ENCODE results near the gene INPP5D. TPM values are rescaled to one million over a fixed set of nuclear protein-coding genes. Genes with fewer than 3 reads are reported as not detected.
"Not testable (repeated sequence)": the region's sequence is repeated elsewhere in the genome, so short reads cannot be mapped to it uniquely, and the experiment has no call there.

The INPP5D gene
- total RNA-seq, 2 donors from 2014 or later: 6.5 to 7.1 TPM

DNA sequence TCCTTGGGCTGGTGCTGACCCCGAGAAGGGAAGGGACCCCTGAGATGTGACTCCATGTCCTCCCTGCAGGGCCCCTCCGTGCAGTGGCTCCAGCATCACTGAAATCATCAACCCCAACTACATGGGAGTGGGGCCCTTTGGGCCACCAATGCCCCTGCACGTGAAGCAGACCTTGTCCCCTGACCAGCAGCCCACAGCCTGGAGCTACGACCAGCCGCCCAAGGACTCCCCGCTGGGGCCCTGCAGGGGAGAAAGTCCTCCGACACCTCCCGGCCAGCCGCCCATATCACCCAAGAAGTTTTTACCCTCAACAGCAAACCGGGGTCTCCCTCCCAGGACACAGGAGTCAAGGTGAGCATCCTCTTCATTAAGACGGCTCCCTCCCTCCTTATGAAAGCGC lies 137.9 kb downstream of the INPP5D start:
- Histone ChIP-seq H3K36me3 (no peaks in the 10 kb centered on the region), H3K27me3 (no peaks in the 10 kb centered on the region), H3K4me1 (no peaks in the 10 kb centered on the region), H3K27ac (no peak overlapping the region), H3K9me3 (no peaks in the 10 kb centered on the region), H3K4me3 (no peak overlapping the region), H3K9ac (ENCODE audit: low read depth in 2 of 2, low read length in 2 of 2) (no peak overlapping the region)
- TF ChIP-seq, protein P1, sequence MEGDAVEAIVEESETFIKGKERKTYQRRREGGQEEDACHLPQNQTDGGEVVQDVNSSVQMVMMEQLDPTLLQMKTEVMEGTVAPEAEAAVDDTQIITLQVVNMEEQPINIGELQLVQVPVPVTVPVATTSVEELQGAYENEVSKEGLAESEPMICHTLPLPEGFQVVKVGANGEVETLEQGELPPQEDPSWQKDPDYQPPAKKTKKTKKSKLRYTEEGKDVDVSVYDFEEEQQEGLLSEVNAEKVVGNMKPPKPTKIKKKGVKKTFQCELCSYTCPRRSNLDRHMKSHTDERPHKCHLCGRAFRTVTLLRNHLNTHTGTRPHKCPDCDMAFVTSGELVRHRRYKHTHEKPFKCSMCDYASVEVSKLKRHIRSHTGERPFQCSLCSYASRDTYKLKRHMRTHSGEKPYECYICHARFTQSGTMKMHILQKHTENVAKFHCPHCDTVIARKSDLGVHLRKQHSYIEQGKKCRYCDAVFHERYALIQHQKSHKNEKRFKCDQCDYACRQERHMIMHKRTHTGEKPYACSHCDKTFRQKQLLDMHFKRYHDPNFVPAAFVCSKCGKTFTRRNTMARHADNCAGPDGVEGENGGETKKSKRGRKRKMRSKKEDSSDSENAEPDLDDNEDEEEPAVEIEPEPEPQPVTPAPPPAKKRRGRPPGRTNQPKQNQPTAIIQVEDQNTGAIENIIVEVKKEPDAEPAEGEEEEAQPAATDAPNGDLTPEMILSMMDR (IDR thresholded peaks at IDR 0.05): no peak
- no peak for DNase-seq
- intact Hi-C loops (cut with DNase I): no loop called here

DNA sequence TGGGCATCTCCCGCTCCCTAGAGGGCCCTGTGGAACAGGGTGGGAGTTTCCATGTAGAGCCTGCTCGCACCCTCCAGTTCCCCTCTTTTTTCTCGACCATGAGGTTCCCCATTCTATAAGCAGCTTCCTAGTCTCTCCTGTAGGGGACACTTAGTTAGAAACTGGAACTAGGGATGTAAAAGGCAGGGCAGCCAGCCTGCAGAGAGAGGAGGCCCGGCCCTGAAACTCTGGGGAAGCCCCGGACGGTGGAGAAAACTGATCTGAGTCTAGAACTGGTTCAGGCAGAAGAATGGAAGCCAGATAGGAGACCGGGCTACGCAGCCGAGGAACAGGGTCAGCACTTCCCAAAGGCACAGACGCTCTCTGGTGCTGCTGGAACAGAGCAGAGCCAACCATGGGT lies 139.7 kb downstream of the INPP5D start:
- H3K36me3 ChIP-seq: no peaks in the 10 kb centered on the region

GRCh38 chr2:233200790-233201189 lies 140.6 kb downstream of the INPP5D start:
- H3K36me3 ChIP-seq; H3K27ac ChIP-seq; DNase-seq; H3K9ac ChIP-seq (ENCODE audit: low read depth in 2 of 2, low read length in 2 of 2); intact Hi-C loops (cut with DNase I); H3K27me3 ChIP-seq; H3K4me1 ChIP-seq; H3K4me3 ChIP-seq; H3K9me3 ChIP-seq: not testable (repeated sequence)

More for the DNA sequence above, 139.7 kb downstream of the INPP5D start:
- TF ChIP-seq, protein P1 (IDR thresholded peaks at IDR 0.05): no peak
- no peak for DNase-seq
- Histone ChIP-seq H3K4me1 (no peaks in the 10 kb centered on the region), H3K27me3 (no peaks in the 10 kb centered on the region), H3K9me3 (no peaks in the 10 kb centered on the region), H3K9ac (ENCODE audit: low read depth in 2 of 2, low read length in 2 of 2) (no peak overlapping the region), H3K27ac (no peak overlapping the region), H3K4me3 (no peak overlapping the region)
- intact Hi-C loops (cut with DNase I): no loop called here

GRCh38 chr2:233201258-233202013 lies 141.3 kb downstream of the INPP5D start:
- intact Hi-C loops (cut with DNase I): no loop called here
- TF ChIP-seq, protein P1 (IDR thresholded peaks at IDR 0.05): no peak
- Histone ChIP-seq H3K27me3 (no peaks in the 10 kb centered on the region), H3K27ac (no peak overlapping the region), H3K9me3 (no peaks in the 10 kb centered on the region), H3K36me3 (no peaks in the 10 kb centered on the region), H3K9ac (ENCODE audit: low read depth in 2 of 2, low read length in 2 of 2) (no peak overlapping the region), H3K4me3 (no peak overlapping the region), H3K4me1 (no peaks in the 10 kb centered on the region)
- DNase-seq: no peak

DNA sequence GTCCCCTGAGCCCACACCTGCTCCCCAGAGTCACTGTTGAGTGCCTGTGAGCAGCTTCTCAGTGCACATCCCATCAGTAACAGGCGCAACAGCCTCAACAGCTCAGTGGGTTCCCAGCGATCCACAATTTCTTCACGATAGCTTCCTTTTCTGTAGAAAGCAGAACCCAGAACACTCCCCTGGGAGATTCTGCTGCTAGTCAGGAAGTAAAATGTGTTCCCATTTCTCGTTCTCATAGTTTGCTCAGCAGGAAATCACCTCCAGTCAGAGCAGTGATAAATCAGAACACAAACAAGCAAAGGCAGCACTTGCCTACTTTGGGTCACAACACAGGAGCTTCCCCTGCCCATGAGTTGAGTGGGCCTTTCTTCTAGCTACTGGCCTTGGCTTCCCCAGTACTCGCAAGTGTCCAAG lies 142.4 kb downstream of the INPP5D start:
- Histone ChIP-seq H3K27ac (no peak overlapping the region), H3K4me3 (no peak overlapping the region), H3K36me3 (no peaks in the 10 kb centered on the region), H3K4me1 (no peaks in the 10 kb centered on the region), H3K9me3 (no peaks in the 10 kb centered on the region), H3K9ac (ENCODE audit: low read depth in 2 of 2, low read length in 2 of 2) (no peak overlapping the region), H3K27me3 (no peaks in the 10 kb centered on the region)
- intact Hi-C loops (cut with DNase I): no loop called here
- DNase-seq: no peak
- TF ChIP-seq, protein P1 (IDR thresholded peaks at IDR 0.05): no peak

DNA sequence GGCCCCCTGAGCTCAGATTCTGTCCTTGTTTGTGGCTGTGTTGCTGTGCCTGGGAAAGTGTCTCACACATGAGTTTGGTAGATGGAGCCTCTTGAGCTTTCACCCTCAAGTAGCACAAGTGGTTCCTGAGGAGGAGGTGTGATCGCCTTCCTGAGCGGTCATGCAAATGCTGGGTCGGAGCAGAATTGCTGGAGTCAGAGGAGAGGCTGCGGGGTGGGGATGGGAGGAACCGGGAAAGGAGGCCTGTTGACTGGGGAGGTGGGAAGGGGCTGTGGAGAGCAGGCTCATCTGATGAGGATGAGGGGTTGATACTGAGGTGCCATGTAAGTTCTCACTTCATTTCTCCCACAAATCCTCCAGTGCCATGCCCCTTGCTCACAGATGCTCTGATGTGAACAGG lies 142.9 kb downstream of the INPP5D start:
- Histone ChIP-seq H3K4me3 (no peak overlapping the region), H3K36me3 (no peaks in the 10 kb centered on the region), H3K27ac (no peak overlapping the region), H3K4me1 (no peaks in the 10 kb centered on the region), H3K9ac (ENCODE audit: low read depth in 2 of 2, low read length in 2 of 2) (no peak overlapping the region), H3K27me3 (no peaks in the 10 kb centered on the region), H3K9me3 (no peaks in the 10 kb centered on the region)
- intact Hi-C loops (cut with DNase I): no loop called here
- TF ChIP-seq, protein P1 (IDR thresholded peaks at IDR 0.05): no peak
- DNase-seq: no peak
